Globus pallidus (tissue), 1 donor: ENCODE measurements around the gene ERCC6.

Experiments used
- DNase-seq: peaks from one replicate; pipeline ENCODE4 v3.0.0-alpha.2; 2015; ENCODE audit warnings: low spot score

ERCC6 gene

DNA sequence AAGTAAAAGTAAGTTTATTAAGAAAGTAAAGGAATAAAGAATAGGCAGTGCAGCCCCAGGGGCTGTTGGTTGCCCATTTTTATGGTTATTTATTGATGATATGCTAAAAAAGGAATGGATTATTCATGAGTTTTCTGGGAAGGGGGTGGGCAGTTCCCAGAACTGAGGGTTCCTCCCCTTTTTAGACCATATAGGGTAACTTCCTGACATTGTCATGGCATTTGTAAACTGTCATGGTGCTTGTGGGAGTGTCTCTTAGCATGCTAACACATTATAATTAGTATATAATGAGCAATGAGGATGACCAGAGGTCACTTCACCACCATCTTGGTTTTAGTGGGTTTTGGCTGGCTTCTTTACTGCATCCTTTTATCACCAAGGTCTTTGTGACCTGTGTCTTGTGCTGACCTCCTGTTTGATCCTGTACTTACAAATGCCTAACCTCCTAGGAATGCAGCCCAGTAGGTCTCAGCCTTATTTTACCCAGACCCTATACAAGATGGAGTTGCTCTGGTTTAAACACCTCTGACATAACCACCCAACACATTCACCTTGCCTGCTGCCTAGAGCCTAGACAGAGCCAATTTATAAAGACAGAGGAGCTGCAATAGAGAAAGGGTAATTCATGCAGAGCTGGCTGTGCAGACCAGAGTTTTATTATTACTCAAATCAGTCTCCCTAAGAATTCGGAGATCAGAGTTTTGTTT is 10.9 kb upstream of the ERCC6 start:
- DNase-seq, result no peak

DNA sequence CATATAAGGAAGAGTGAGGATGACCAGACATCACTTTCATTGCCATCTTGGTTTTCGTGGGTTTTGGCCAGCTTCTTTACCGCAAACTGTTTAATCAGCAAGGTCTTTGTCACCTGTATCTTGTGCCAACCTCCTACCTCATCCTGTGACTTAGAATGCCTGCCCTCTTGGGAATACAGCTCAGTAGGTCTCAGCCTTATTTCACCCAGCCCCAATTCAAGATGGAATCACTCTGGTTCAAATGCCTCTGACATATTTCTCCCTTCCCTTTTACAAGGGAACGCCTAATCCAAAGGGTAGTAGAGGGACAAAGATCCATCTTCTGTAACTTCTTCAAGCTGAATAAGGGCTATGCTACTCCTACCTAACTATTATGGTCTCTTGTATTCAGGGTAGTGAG is 4.7 kb upstream of the ERCC6 start:
- no peak for DNase-seq

DNA sequence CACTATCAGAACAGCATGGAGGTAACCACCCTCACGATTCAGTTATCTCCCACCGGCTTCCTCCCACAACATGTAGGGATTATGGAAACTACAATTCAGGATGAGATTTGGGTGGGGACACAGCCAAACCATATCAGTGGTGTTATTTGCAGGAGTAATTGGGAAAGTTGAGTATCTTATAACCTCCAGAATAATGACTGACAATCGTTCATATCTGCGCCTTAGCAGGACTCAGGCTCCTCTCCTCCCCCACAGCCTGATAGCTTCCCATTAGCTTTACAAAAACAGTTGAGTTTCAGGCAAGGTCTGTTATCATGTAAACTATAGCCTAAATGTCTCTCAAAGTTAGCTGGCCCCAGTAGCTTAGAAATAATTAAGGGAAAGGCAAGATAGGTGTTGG is 3.4 kb upstream of the ERCC6 start:
- DNase-seq, result no peak

DNA sequence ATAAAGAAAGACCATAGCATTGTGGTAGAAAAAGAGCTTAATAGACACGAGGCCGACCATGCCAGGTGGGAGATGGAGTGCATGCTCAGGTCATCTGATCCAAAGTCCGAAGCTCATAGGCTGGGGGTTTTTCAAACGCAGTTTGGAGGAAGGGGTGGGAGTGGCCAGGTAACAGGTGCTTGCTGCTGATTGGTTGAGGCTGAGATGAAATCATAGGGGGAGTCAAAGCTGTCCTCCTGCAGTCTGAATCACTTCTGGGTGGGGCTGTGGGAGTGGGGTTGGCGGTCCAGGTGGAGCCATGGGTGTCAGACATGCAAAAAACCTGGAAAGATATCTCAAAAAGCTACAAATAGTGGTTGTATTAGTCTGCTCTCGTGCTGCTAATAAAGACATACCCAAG is 2.8 kb upstream of the ERCC6 start:
- DNase-seq, result no peak

DNA sequence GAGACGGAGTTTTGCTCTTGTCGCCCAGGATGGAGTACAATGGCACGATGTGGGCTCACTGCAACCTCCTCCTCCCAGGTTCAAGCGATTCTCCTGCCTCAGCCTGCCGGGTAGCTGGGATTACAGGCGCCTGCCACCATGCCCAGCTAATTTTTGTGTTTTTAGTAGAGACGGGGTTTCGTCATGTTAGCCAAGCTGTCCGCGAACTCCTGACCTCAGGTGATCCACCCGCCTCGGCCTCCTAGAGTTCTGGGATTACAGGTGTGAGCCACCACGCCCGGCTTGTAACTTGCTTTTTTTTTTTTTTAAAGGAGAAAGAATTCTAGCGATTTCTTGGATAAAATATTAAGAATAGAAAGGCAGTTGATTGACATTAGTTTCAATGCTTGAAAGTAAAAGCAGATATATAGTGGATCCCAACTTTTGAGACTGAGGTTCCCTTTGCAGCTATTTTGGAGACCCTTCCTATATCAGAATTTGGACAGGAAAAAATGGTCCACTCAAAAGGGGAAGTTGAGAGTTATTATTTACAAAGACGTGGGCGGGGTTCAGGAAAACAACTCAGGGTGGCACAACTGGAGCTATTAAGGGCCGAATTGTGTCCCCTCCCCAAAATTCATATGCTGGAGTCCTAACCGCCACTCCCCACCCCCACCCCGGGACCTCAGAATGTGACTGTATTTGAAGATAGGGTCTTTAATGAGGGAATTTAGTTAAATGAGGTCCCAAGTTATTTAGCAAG is 1.3 kb upstream of the ERCC6 start:
- DNase-seq, result no peak

DNA sequence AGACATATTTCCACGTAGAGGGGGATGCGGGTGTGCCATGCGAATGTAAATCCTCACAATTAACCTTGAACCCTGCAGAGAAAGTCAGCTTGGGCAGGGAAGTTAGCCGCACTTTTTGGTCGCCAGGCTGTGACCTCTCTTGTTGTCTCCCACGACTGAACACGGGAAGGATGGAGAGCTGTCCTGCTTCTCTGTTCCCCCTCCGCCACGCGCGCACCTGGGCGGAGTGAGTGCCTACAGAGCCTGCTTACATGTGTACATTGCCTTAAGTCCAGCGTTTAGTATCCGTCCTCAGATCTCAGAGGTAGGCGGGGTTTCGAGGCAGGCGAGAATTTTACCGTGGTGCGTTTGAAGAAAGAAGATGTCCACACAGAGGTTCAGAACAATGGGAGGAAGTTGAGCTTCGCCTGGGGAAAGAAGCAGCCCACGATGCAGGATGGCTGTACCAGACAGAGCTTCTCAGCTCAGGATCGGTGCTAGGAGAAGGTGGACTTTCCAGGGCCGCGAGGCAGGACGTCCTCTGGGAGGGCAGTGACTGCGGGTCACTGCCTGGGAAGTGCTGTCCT is 482 bp upstream of the ERCC6 start:
- DNase-seq, result no peak

DNA sequence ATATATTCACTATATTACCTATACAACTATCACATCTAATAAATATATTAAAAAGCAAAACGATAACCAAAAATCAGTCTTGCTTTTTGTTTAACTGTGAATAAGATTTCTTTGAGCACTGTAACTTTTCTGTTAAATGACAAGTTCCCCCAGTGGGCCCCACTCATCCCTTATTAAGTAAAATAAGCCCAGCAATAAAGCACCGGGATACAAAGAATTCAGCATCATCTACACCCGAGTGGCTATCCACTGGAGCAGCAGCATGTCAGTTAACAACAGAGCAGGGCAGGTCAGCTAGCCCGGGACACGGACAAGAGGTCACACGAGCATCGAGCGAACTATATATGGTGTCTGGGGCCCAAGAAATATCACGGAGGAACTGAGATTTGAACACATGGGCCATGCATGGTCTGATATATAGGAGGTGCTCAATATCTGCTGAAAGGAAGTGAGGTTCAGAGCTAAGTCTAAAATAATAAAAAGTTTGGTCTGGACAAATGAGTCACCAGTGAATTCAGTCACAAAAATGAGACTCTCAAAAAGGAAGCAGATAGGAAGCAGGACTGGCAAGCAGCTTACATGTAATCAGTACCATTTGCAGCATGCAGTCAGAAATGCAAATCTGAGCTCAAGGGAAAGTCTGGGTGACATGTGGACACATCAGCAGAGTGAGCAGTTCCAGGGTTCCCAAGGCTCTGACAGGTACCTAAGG is 4.1 kb downstream of the ERCC6 start:
- DNase-seq, result no peak

DNA sequence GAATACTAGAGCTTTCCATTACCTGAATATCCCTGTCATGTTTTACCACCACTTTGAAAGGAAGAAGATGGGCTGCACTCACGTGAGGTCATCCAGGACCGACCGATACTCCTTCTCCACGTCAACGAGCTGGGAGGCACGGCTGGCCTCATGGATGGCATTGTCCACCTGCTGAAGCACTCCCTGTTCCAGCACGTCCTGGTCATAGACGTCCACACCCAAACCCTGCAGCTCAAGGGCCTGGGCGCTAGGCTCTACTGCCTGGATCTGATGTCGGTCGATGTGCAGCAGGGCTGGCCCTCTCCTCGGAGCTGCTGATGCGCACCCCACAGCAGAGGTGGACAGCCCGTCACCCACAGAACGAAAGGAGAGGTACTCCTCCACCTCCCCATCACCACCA is 6.5 kb downstream of the ERCC6 start:
- no peak for DNase-seq

DNA sequence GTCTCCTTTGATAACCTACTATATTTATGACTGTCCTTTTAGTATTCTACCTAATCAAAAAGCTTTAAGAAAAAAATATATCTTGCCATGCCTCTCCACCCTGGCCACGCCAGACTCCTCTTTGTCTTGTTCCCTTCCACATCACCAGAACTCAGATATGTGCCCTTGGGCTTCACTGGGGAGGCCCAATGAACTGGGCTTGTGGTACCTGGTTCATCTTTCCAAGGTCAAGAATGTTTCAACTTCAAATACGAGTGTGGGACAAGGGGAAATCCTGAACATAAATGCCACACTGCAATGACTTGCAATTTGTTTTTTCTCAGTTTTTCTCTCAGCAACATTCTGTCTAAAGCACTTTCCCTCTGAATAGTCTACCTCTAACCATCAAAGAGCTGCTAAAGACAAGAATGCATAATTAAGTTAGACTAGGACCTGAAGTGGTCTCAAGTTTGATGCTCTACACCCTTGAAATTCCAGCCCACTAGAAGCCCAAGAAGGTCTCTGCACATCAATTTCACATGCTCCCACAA is 9.9 kb downstream of the ERCC6 start:
- DNase-seq, result no peak

DNA sequence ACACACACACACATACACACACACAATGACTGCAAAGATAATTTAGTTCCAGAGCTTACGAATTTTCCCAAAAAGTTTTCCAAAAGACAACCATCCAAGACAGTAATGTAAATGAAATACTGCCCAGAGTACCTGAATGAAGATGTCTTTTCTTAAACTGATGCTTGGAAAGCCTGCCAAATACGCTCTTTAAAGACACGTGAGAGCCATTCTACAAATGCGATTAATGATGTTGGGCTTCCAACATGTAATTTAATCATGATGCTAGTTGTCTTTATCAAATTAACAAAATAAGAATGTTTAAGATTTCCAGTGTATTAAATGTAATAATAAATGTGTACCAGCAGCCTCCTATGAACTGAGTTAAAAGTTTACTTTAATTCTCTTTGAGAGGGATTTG is 11.1 kb downstream of the ERCC6 start:
- no peak for DNase-seq

DNA sequence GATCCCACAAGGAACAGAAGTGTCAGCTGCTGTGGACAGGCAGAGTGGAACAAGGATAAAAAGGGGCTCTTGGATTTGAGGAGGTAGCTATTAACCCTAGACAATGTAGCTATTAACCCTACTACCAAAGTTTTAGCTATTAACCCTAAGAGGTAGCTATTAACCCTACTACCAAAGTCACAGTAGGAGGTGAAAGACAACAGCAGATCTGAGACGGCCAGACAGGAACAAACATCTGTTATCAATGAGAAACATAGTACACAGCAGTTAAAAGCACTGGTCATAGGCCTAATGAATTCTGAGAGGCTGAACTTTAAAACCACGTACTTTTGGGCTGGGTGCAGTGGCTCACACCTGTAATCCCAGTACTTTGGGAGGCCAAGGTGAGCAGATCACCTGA is 11.9 kb downstream of the ERCC6 start:
- no peak for DNase-seq

DNA sequence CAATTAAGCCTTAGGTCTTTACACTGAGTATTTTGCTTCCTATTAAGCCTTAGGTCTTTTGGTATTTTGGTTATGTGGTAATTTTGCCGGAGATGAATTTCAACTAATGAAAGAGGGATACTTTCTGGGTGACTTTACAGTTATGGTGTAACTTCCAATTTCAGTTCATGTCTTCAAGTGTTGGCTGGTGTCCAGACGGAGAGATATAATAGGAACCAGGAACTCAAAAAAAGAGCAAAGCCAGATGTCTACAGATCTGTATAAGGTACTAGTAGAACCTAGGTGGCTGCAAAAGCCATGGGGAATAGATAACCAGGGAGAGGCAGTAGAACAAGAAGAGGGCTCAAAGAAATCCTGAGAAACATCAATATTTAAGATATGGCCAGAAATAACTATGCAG is 12.3 kb downstream of the ERCC6 start:
- DNase-seq, result no peak

DNA sequence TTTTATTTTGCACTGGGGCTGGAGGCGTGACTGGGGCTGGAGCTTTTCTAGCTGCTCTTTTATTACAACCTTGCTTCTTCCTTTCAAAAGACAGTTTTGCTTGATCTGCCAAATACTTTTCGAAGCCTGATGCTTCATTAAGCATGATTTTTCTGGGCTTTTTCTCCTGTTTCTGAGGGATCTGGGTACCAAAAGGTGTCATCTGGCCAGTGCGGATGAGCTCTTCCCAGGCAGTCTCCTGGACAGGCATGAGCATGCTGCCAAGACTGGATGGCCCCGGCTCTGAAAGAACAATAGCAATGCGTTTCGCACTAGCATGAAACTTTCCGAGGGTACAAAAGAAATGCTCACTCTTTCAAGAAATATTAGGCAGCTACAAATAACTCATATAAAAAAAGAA is 14.4 kb downstream of the ERCC6 start:
- DNase-seq, result no peak

DNA sequence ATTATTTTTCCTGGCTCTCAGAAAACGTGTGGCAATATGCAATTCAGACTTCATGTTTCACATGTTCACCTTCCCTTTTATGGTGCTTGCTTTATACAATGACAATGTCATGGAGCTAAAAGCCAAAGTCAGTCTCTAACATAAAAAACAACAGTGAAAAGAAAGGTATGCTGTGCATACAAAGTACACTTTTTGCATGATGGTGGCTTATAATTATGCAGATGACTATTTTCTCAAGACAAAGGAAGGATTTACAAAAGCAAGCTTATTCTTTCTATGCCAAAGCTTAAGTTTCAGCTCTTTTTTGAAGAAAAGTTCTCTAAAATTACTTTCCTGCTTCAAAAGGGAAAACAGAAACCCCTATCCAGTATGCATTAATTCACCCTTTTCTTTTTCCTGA is 15.6 kb downstream of the ERCC6 start:
- DNase-seq, result no peak

DNA sequence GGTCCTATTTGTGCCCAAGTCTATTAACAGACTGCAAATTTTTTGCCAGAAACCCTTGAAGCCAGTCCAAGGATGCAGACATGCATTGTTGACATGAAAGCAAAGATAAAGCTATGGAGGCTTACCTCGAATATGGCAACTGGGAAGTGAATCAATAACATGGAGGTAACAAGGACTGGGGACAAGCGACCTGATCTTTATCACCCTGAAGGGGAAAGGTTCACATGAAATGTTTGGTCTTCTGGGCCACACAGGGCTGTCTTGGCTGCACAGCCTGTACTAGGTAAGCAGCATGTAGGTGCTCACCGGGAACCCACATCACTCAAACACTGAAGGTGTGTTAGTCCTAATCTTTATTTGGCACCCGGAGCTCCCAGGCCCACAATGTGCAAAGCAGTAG is 17.9 kb downstream of the ERCC6 start:
- DNase-seq, result no peak

DNA sequence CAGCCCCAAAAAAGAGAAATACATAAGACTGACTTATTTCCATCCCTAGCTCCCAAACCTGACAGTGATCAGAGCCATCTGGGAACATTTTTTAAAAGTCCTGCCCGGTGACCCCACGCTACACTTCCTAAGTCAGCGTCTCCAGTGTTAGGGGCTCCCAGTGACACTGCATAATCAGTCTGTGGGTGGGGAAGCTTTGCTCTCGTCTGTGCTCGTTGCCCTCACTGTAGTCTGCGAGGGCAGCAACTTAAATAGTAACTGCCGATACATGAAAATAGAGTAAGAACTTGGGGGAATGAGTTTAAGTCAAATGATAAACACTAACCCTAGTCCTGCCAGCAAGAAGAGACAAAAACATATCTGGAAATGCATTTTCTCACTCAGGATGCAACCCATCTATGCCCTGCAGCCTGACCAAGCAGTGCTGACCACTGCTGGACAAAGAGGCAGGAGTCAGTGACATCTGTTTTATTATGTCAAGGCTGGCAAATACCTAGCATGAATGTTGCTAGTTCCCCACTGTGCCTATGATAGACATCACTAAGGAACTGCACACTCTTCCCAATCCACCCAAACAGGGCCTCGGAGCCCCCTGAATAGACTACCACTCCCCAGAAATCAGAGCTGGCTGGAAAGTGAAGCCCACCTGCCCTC is 18.7 kb downstream of the ERCC6 start:
- DNase-seq, result no peak

DNA sequence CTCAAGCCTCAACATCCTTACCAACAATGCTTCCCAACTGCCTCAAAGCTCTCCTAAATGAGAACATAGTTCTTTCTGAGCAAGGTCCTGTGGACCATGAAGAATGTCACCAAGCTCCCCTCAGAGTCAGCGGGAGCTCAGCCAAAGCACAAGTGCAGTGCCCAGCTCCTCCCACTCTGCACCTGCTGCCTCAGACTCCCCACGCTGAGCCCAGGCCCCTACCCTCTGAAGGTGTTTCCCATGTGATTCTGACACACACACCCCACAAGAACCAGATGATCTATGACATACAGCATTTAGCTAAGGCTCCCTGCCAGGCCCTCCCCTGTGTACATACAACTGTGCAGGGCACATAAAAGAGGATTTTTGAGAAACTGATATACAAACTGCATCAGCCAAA is 19.2 kb downstream of the ERCC6 start:
- no peak for DNase-seq

DNA sequence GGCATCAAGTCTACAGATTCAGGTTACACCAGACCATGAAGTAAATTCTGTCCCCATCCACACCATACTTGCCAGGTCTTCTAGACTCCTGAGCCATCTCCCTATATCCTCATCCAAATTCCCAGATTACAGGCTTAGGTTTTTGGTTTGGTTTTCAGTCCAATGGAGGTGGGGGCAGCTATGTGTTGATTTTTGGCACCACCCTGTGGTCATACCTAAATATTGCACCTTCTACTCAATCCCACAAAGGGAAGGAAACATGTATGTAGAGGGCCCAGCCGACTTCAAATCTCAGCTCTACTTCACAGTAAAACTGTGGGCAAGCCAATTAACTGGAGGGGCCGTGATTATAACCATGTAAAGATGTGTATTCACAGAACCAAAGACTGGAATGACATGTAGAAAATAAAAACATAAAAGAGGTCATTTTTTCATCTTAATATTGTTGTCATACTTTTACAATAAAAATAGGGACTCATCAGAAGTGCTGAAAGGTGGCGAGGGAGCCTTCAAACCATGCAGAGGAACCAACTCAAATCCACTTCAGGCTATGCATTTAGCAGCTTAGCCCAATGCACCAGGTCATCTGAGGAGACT is 19.8 kb downstream of the ERCC6 start:
- DNase-seq, result peak; percentile 51

DNA sequence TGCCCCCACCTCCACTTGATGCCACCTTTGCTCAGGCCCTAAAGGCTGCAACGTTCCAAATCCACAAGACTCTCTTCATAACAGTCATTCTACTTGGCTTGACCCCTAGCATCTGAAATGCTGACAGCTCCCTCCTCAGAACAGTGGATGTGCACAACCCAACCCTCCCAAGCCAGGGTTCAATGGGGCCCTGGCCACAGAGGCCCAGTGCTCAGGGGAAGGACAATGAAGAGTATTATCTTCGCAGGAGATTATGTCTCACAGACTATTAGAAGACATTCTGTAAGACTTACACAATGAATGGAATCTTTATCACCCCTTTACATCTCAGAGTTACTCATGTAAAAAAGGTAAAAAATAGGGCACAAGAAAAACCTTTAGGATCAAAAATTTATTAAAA is 20.4 kb downstream of the ERCC6 start:
- DNase-seq, result no peak

DNA sequence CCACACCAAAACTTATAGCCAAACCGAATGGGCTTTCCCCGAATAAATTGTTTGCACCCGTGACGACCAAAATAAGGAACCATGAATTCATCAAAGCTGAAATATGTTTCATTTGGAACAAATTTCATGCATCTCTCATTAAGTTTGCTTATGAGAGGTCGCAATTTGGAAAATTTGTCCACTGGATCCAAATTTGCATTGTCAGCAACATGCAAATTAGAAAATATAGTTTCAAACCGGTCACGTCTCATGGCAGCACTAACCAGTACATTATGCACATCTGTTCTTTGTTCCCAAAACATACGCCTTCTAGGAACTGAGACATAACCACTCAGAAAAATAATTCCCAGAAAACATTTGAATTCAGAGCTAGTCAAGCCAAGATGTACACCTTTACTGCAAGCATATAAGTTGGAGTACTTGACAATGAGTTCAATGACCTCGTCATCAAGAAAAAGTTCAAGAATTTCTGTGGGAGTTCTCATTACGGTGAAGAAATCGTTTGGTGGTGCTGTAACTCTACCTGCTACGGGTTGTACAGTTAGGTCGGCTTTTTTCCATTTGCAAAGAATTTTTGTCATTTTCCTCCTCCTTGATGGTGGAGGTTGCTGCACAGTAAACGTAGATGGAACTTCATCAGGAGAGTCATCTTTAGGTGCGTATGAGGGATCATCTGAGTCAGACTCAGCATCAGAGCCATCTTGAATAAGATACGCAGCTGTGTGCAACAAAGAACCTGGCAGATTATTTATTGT is 22.5 kb downstream of the ERCC6 start:
- no peak for DNase-seq
